ENCODE results near the gene TMEM151B.
"Not testable (repeated sequence)": the region's sequence is repeated elsewhere in the genome, so short reads cannot be mapped to it uniquely, and the experiment has no call there.

Gene TMEM151B

GRCh38 chr6:44304282-44305199, 34.3 kb downstream of the TMEM151B start:
- peak; percentile 39 for DNase-seq (ENCODE audit: low spot score)

- DNase-seq (ENCODE audit: low spot score): no peak
Measured at GRCh38 chr6:44305200-44305725, 35.0 kb downstream of the TMEM151B start.

- no peak for DNase-seq (ENCODE audit: low spot score)
Measured at GRCh38 chr6:44306710-44307109, 36.5 kb downstream of the TMEM151B start.

GRCh38 chr6:44307217-44307616, 37.0 kb downstream of the TMEM151B start:
- DNase-seq (ENCODE audit: low spot score): no peak

GRCh38 chr6:44309092-44309491, 38.8 kb downstream of the TMEM151B start:
- no peak for DNase-seq (ENCODE audit: low spot score)

- no peak for DNase-seq (ENCODE audit: low spot score)
Measured at GRCh38 chr6:44309631-44310030, 39.4 kb downstream of the TMEM151B start.

- DNase-seq (ENCODE audit: low spot score): no peak
Measured at GRCh38 chr6:44310241-44310640, 40.0 kb downstream of the TMEM151B start.

GRCh38 chr6:44311304-44311703, 41.1 kb downstream of the TMEM151B start:
- DNase-seq (ENCODE audit: low spot score): no peak

- DNase-seq (ENCODE audit: low spot score): no peak
Measured at GRCh38 chr6:44311767-44312166, 41.5 kb downstream of the TMEM151B start.

- DNase-seq (ENCODE audit: low spot score): peak; percentile 86
Measured at GRCh38 chr6:44312901-44313788, 42.9 kb downstream of the TMEM151B start, which contains the start of gene AARS2. AARS2 (minus strand) TSS chr6:44313347; CDS start chr6:44313323, 24 bp downstream.

- DNase-seq (ENCODE audit: low spot score): not testable (repeated sequence)
Measured at GRCh38 chr6:44314657-44315056, 44.4 kb downstream of the TMEM151B start.

GRCh38 chr6:44315516-44315915, 45.3 kb downstream of the TMEM151B start:
- DNase-seq (ENCODE audit: low spot score): no peak

GRCh38 chr6:44315951-44316350, 45.7 kb downstream of the TMEM151B start:
- no peak for DNase-seq (ENCODE audit: low spot score)

- DNase-seq (ENCODE audit: low spot score): no peak
Measured at GRCh38 chr6:44316481-44316880, 46.2 kb downstream of the TMEM151B start.

GRCh38 chr6:44317136-44317631, 46.9 kb downstream of the TMEM151B start:
- not testable (repeated sequence) for DNase-seq (ENCODE audit: low spot score)

GRCh38 chr6:44321210-44321609, 51.0 kb downstream of the TMEM151B start:
- no peak for DNase-seq (ENCODE audit: low spot score)

GRCh38 chr6:44327096-44327495, 56.8 kb downstream of the TMEM151B start:
- DNase-seq (ENCODE audit: low spot score): no peak

- no peak for DNase-seq (ENCODE audit: low spot score)
Measured at GRCh38 chr6:44327760-44328159, 57.5 kb downstream of the TMEM151B start.

GRCh38 chr6:44328203-44328602, 58.0 kb downstream of the TMEM151B start:
- not testable (repeated sequence) for DNase-seq (ENCODE audit: low spot score)

GRCh38 chr6:44329858-44330257, 59.6 kb downstream of the TMEM151B start:
- no peak for DNase-seq (ENCODE audit: low spot score)

GRCh38 chr6:44332585-44332984, 62.3 kb downstream of the TMEM151B start:
- peak; percentile 17 for DNase-seq (ENCODE audit: low spot score)

GRCh38 chr6:44333273-44333919, 63.1 kb downstream of the TMEM151B start:
- DNase-seq (ENCODE audit: low spot score): no peak
